GM12873 (cell line): Measurements from ENCODE around the gene RAB27B.

Experiments
- CTCF ChIP-seq: IDR thresholded peaks from 2 replicates; pipeline ENCODE4 v1.5.1; 2012; ENCODE audit warnings: low read depth, mild to moderate bottlenecking, moderate library complexity, low read length, control low read depth; ENCODE audit not compliant: insufficient read depth; ENCODE audit errors: missing control alignments

RAB27B gene

GRCh38 chr18:54900290-54900689, 72.0 kb downstream of the RAB27B start:
- TF ChIP-seq CTCF = no peak

GRCh38 chr18:54904581-54904980, 76.3 kb downstream of the RAB27B start:
- TF ChIP-seq CTCF = no peak

GRCh38 chr18:54905629-54906028, 77.4 kb downstream of the RAB27B start:
- TF ChIP-seq CTCF = no peak

- TF ChIP-seq CTCF = no peak
Measured at GRCh38 chr18:54906331-54907185, 78.3 kb downstream of the RAB27B start.

GRCh38 chr18:54909538-54909937, 81.3 kb downstream of the RAB27B start:
- no peak for TF ChIP-seq CTCF

- no peak for TF ChIP-seq CTCF
Measured at GRCh38 chr18:54910161-54910919, 82.1 kb downstream of the RAB27B start.

- TF ChIP-seq CTCF = no peak
Measured at GRCh38 chr18:54911551-54911950, 83.3 kb downstream of the RAB27B start.
